Prostate gland (tissue), 2 donors: ENCODE results near the gene ZC3H15.

Source experiments
- POLR2AphosphoS5 ChIP-seq: sonication (generic); formaldehyde crosslinking; IDR thresholded peaks from one replicate; pipeline ENCODE4 v1.6.1; 2017; ENCODE audit warnings: antibody characterized with exemption
- TF ChIP-seq, protein P1 (sequence below), 4 experiments: fragments of 200-600 bp in 2 of 4; fragments of 450-650 bp in 2 of 4; sonication (generic) in 2 of 4; IDR thresholded peaks; 1 replicate in 3 of 4; 2 replicates in 1 of 4; pipeline ENCODE4 v1.5.1; 2016 to 2019; ENCODE audit warnings: antibody characterized with exemption in 4 of 4, mild to moderate bottlenecking in 2 of 4, moderate library complexity in 2 of 4

GRCh38 chr2:186477790-186478189 lies 8.3 kb upstream of the ZC3H15 start:
- TF ChIP-seq POLR2AphosphoS5, result no peak
- TF ChIP-seq, protein P1, sequence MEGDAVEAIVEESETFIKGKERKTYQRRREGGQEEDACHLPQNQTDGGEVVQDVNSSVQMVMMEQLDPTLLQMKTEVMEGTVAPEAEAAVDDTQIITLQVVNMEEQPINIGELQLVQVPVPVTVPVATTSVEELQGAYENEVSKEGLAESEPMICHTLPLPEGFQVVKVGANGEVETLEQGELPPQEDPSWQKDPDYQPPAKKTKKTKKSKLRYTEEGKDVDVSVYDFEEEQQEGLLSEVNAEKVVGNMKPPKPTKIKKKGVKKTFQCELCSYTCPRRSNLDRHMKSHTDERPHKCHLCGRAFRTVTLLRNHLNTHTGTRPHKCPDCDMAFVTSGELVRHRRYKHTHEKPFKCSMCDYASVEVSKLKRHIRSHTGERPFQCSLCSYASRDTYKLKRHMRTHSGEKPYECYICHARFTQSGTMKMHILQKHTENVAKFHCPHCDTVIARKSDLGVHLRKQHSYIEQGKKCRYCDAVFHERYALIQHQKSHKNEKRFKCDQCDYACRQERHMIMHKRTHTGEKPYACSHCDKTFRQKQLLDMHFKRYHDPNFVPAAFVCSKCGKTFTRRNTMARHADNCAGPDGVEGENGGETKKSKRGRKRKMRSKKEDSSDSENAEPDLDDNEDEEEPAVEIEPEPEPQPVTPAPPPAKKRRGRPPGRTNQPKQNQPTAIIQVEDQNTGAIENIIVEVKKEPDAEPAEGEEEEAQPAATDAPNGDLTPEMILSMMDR (IDR thresholded peaks at IDR 0.05), result no peak
